DOHH2 (cell line): ENCODE results near the gene EXOC3L1.

Source experiments
- H3F3A ChIP-seq: fragments of 200-600 bp; sonication (generic), shearing (Covaris generic); 2 replicates; pipeline ENCODE4 v1.6.0; 2016; ENCODE audit warnings: antibody characterized with exemption, mild to moderate bottlenecking; ENCODE audit not compliant: control insufficient read depth, insufficient read depth
- H3K27ac ChIP-seq: fragments of 200-600 bp; sonication (generic); 2 replicates; pipeline ENCODE4 v1.5.1; 2014; ENCODE audit warnings: low read depth, mild to moderate bottlenecking, low read length, moderate library complexity
- H3K27me3 ChIP-seq: fragments of 200-600 bp; sonication (generic); 2 replicates; pipeline ENCODE4 v1.6.1; 2014; ENCODE audit warnings: mild to moderate bottlenecking, low read length, mixed read lengths; ENCODE audit not compliant: control insufficient read depth
- H3K36me3 ChIP-seq: fragments of 200-600 bp; sonication (generic); 2 replicates; pipeline ENCODE4 v1.6.1; 2014; ENCODE audit warnings: mild to moderate bottlenecking, low read length, moderate library complexity, mixed read lengths; ENCODE audit not compliant: control insufficient read depth
- H3K4me1 ChIP-seq: fragments of 200-600 bp; sonication (generic); 2 replicates; pipeline ENCODE4 v1.6.1; 2014; ENCODE audit warnings: mild to moderate bottlenecking, low read length, mixed read lengths; ENCODE audit not compliant: control insufficient read depth
- H3K4me2 ChIP-seq: fragments of 200-600 bp; sonication (generic); 2 replicates; pipeline ENCODE4 v1.6.0; 2014; ENCODE audit warnings: mild to moderate bottlenecking, low read length, moderate library complexity
- H3K4me3 ChIP-seq: fragments of 200-600 bp; sonication (generic); 2 replicates; pipeline ENCODE4 v1.5.1; 2014; ENCODE audit warnings: mild to moderate bottlenecking, low read length, mixed read lengths
- H3K79me2 ChIP-seq: fragments of 200-600 bp; sonication (generic); 2 replicates; pipeline ENCODE4 v1.6.1; 2014; ENCODE audit warnings: mild to moderate bottlenecking, low read length, mixed read lengths; ENCODE audit not compliant: control insufficient read depth
- H3K9me2 ChIP-seq: fragments of 200-600 bp; sonication (generic); replicated peaks from 2 replicates; pipeline ENCODE4 v1.6.1; 2014; ENCODE audit warnings: mild to moderate bottlenecking, low read length, mixed read lengths; ENCODE audit not compliant: control insufficient read depth
- H3K9me3 ChIP-seq: fragments of 200-600 bp; sonication (generic); 2 replicates; pipeline ENCODE4 v1.6.1; 2014; ENCODE audit warnings: antibody characterized with exemption, low read length, mixed read lengths; ENCODE audit not compliant: control insufficient read depth, insufficient read depth
- H4K20me1 ChIP-seq: fragments of 200-600 bp; sonication (generic); 2 replicates; pipeline ENCODE4 v1.6.0; 2014; ENCODE audit warnings: low read depth, mild to moderate bottlenecking, antibody characterized with exemption, low read length, moderate library complexity; ENCODE audit not compliant: control insufficient read depth, insufficient read depth
- EZH2phosphoT487 ChIP-seq: fragments of 200-600 bp; sonication (generic); IDR thresholded peaks from 2 replicates; pipeline ENCODE4 v1.6.1; 2017; ENCODE audit warnings: borderline replicate concordance, mild to moderate bottlenecking, antibody characterized with exemption, low read length, moderate library complexity, mixed read lengths
- TF ChIP-seq, protein P1 (sequence below): fragments of 200-600 bp; sonication (generic); IDR thresholded peaks from one replicate; pipeline ENCODE4 v1.5.1; 2014; ENCODE audit warnings: antibody characterized with exemption, mild to moderate bottlenecking, low read depth, low read length; ENCODE audit not compliant: poor library complexity, severe bottlenecking

EXOC3L1 gene

DNA sequence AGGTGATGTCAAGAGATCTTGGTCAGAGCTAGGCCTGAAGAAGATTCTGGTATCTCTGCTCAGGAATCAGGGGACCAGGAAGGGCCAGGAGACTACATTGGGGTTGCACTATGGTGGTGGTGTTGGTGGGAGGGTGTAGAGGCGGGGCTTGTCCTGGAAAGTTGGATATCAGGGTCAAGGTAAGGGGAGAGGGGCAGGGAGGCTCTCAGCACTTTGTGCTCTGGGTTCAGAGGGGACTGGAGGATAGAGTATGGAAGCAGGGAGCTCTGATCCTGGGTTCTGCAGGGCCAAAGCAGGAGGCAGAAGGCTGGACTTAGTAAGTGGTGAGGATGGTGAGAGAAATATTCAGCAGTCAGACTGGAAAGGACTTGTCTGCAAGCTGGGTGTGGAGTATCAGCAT, 16.6 kb downstream of the EXOC3L1 start:
- Histone ChIP-seq H3K4me1 (peaks cover 28% of the 10 kb centered on the region), H4K20me1 (no peaks in the 10 kb centered on the region), H3K4me3 (peak overlapping the region; percentile 67; the same call in 1 of the 2 replicates), H3K27me3 (peaks cover 72% of the 10 kb centered on the region), H3K9me2 (no peaks in the 10 kb centered on the region), H3K9me3 (no peaks in the 10 kb centered on the region), H3K4me2 (peak overlapping the region; percentile 89), H3K27ac (no peak overlapping the region), H3K79me2 (no peaks in the 10 kb centered on the region), H3K36me3 (no peaks in the 10 kb centered on the region), H3F3A (no peaks in the 10 kb centered on the region; the same call in 1 of the 2 replicates)
- TF ChIP-seq, protein P1, sequence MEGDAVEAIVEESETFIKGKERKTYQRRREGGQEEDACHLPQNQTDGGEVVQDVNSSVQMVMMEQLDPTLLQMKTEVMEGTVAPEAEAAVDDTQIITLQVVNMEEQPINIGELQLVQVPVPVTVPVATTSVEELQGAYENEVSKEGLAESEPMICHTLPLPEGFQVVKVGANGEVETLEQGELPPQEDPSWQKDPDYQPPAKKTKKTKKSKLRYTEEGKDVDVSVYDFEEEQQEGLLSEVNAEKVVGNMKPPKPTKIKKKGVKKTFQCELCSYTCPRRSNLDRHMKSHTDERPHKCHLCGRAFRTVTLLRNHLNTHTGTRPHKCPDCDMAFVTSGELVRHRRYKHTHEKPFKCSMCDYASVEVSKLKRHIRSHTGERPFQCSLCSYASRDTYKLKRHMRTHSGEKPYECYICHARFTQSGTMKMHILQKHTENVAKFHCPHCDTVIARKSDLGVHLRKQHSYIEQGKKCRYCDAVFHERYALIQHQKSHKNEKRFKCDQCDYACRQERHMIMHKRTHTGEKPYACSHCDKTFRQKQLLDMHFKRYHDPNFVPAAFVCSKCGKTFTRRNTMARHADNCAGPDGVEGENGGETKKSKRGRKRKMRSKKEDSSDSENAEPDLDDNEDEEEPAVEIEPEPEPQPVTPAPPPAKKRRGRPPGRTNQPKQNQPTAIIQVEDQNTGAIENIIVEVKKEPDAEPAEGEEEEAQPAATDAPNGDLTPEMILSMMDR, result no peak
- TF ChIP-seq EZH2phosphoT487, result no peak

- Histone ChIP-seq H3K4me3 (peak overlapping the region; percentile 22), H3K9me3 (no peaks in the 10 kb centered on the region), H3K4me1 (peaks cover 24% of the 10 kb centered on the region), H3K27ac (no peak overlapping the region), H3K79me2 (no peaks in the 10 kb centered on the region), H3K9me2 (no peaks in the 10 kb centered on the region), H3K36me3 (no peaks in the 10 kb centered on the region), H3K27me3 (peaks cover 58% of the 10 kb centered on the region), H4K20me1 (no peaks in the 10 kb centered on the region), H3K4me2 (peak overlapping the region; percentile 49), H3F3A (no peaks in the 10 kb centered on the region; the same call in 1 of the 2 replicates)
- TF ChIP-seq, protein P1, result no peak
- TF ChIP-seq EZH2phosphoT487, result no peak
Measured at GRCh38 chr16:67170949-67171649, 18.8 kb downstream of the EXOC3L1 start.

DNA sequence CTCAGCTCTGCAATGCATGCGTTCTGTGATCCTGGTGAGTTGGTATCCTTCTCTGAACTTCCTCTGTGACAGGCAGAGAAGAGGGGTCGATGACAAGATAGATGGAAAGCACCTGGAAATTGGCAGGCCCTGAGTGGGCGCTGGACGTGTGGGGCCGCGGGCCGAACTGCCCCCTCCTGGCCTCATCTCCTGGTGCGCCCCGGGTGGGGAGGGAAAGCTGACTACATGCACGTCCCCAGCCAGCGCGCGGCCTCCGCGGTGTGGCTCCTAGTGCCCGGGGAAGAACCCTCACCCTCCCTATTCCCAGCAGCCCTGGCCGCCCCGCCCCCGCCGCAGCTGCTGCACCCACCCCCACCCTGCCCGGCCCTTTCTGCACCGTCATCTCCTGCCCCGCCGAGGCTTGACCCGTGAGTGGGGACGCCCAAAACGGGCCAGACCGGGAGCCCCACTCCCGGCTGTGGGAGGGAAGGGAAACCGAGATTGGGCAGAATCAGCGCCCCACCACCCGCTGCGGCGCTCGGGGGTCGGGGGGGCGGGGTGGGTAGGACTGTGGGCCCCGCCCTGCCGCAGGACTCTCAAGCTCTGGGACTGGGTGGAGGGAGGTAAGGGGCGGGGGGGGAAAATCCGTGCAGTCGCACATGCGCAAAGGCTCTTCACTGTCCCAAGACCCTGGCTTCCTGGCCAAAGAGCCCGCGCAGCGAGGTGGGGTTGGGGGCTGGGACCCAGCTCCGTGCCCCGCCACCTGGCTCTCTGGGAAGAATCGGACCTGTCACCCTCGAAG, 19.6 kb downstream of the EXOC3L1 start, which contains the start of gene NOL3:
NOL3 (plus strand) TSS at position 371 of the 781 bp plus-strand sequence.
- Histone ChIP-seq H3K27me3 (peaks cover 61% of the 10 kb centered on the region), H4K20me1 (no peaks in the 10 kb centered on the region)

More for the DNA sequence above, 19.6 kb downstream of the EXOC3L1 start, which contains the start of gene NOL3:
- no peaks in the 10 kb centered on the region for H3K79me2 ChIP-seq
- H3K36me3 ChIP-seq, result no peaks in the 10 kb centered on the region
- H3K27ac ChIP-seq, result no peak within 1 kb of the TSS
- H3K4me2 ChIP-seq, result peak within 1 kb of the TSS; percentile 49
- no peaks in the 10 kb centered on the region for H3K9me3 ChIP-seq
- TF ChIP-seq, protein P1, result no peak
- TF ChIP-seq EZH2phosphoT487, result peak; percentile 70; the same call in 1 of the 2 replicates
- peaks cover 24% of the 10 kb centered on the region for H3K4me1 ChIP-seq
- no peaks in the 10 kb centered on the region; the same call in 1 of the 2 replicates for H3F3A ChIP-seq
- H3K9me2 ChIP-seq, result no peaks in the 10 kb centered on the region
- H3K4me3 ChIP-seq, result peak within 1 kb of the TSS; percentile 32
